ENCODE data around the gene RAPGEF4.

The RAPGEF4 gene

GRCh38 chr2:173028671-173029070, 293.0 kb downstream of the RAPGEF4 start:
- no peaks in the 10 kb centered on the region for H3K79me2 ChIP-seq (ENCODE audit: control insufficient read depth, low read length)
- peaks cover 69% of the 10 kb centered on the region for H3K4me1 ChIP-seq (ENCODE audit: control insufficient read depth, low read length)
- no peaks in the 10 kb centered on the region for H3K9me3 ChIP-seq (ENCODE audit: control insufficient read depth, insufficient read depth, low read length)
- peak overlapping the region; percentile 86 for H3K27ac ChIP-seq (ENCODE audit: low read depth, low read length)
- H3F3A ChIP-seq (ENCODE audit: control insufficient read depth, insufficient read depth) = peaks cover 26% of the 10 kb centered on the region
- H3K27me3 ChIP-seq (ENCODE audit: control insufficient read depth, low read length) = no peaks in the 10 kb centered on the region
- no peaks in the 10 kb centered on the region for H4K20me1 ChIP-seq (ENCODE audit: control insufficient read depth, insufficient read depth, low read depth, low read length)
- H3K4me2 ChIP-seq (ENCODE audit: low read length) = peak overlapping the region; percentile 66
- no peaks in the 10 kb centered on the region for H3K36me3 ChIP-seq (ENCODE audit: control insufficient read depth, low read length)
- TF ChIP-seq CTCF (IDR thresholded peaks at IDR 0.05; ENCODE audit: low read depth, low read length, poor library complexity, severe bottlenecking) (no peak), EZH2phosphoT487 (IDR thresholded peaks at IDR 0.05; ENCODE audit: borderline replicate concordance, low read length) (no peak)
- no peaks in the 10 kb centered on the region for H3K9me2 ChIP-seq (replicated peaks; ENCODE audit: control insufficient read depth, low read length)
- H3K4me3 ChIP-seq (ENCODE audit: low read length) = peak overlapping the region; percentile 54

- H3K27me3 ChIP-seq (ENCODE audit: control insufficient read depth, low read length) = no peaks in the 10 kb centered on the region
- H3K4me2 ChIP-seq (ENCODE audit: low read length) = peak overlapping the region; percentile 66
- H3K36me3 ChIP-seq (ENCODE audit: control insufficient read depth, low read length) = no peaks in the 10 kb centered on the region
- H3F3A ChIP-seq (ENCODE audit: control insufficient read depth, insufficient read depth) = peaks cover 29% of the 10 kb centered on the region
- H4K20me1 ChIP-seq (ENCODE audit: control insufficient read depth, insufficient read depth, low read depth, low read length) = no peaks in the 10 kb centered on the region
- H3K9me2 ChIP-seq (replicated peaks; ENCODE audit: control insufficient read depth, low read length) = no peaks in the 10 kb centered on the region
- no peaks in the 10 kb centered on the region for H3K79me2 ChIP-seq (ENCODE audit: control insufficient read depth, low read length)
- peak overlapping the region; percentile 54 for H3K4me3 ChIP-seq (ENCODE audit: low read length)
- no peaks in the 10 kb centered on the region for H3K9me3 ChIP-seq (ENCODE audit: control insufficient read depth, insufficient read depth, low read length)
- no peak for TF ChIP-seq EZH2phosphoT487 (IDR thresholded peaks at IDR 0.05; ENCODE audit: borderline replicate concordance, low read length)
- no peak for TF ChIP-seq CTCF (IDR thresholded peaks at IDR 0.05; ENCODE audit: low read depth, low read length, poor library complexity, severe bottlenecking)
- H3K4me1 ChIP-seq (ENCODE audit: control insufficient read depth, low read length) = peaks cover 83% of the 10 kb centered on the region
- peak overlapping the region; percentile 86 for H3K27ac ChIP-seq (ENCODE audit: low read depth, low read length)
Observed at GRCh38 chr2:173030561-173031490, 295.2 kb downstream of the RAPGEF4 start.

DNA sequence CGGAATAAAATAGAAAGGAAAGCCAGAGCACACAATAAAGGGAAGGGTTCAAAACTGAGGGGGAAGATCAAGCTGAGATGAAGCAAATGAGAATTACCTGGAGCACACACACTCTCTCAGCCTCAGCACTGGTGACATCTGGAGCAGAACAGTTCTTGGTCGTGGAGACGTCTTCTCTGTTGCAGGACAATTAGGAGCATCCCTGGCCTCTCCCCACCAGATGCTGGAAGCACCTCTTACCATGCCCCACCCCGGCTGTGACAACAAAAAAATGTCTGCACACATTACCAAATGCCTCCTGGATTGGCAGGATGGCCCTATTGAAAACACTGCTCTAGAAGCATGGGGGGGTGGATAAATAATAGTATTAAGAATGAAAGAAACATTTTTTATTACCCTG, 296.4 kb downstream of the RAPGEF4 start:
- no peak overlapping the region for H3K4me3 ChIP-seq (ENCODE audit: low read length)
- H3K79me2 ChIP-seq (ENCODE audit: control insufficient read depth, low read length) = no peaks in the 10 kb centered on the region
- H3K9me3 ChIP-seq (ENCODE audit: control insufficient read depth, insufficient read depth, low read length) = no peaks in the 10 kb centered on the region
- H3F3A ChIP-seq (ENCODE audit: control insufficient read depth, insufficient read depth) = peaks cover 29% of the 10 kb centered on the region
- H3K27ac ChIP-seq (ENCODE audit: low read depth, low read length) = peak overlapping the region; percentile 86; the same call in 1 of the 2 replicates
- no peaks in the 10 kb centered on the region for H4K20me1 ChIP-seq (ENCODE audit: control insufficient read depth, insufficient read depth, low read depth, low read length)
- no peaks in the 10 kb centered on the region for H3K36me3 ChIP-seq (ENCODE audit: control insufficient read depth, low read length)
- H3K27me3 ChIP-seq (ENCODE audit: control insufficient read depth, low read length) = no peaks in the 10 kb centered on the region
- peaks cover 89% of the 10 kb centered on the region for H3K4me1 ChIP-seq (ENCODE audit: control insufficient read depth, low read length)
- no peak for TF ChIP-seq CTCF (IDR thresholded peaks at IDR 0.05; ENCODE audit: low read depth, low read length, poor library complexity, severe bottlenecking)
- TF ChIP-seq EZH2phosphoT487 (IDR thresholded peaks at IDR 0.05; ENCODE audit: borderline replicate concordance, low read length) = no peak
- no peaks in the 10 kb centered on the region for H3K9me2 ChIP-seq (replicated peaks; ENCODE audit: control insufficient read depth, low read length)
- H3K4me2 ChIP-seq (ENCODE audit: low read length) = peak overlapping the region; percentile 66; the same call in 1 of the 2 replicates
